ENCODE results near the gene USP7. TPM values are rescaled to one million over a fixed set of nuclear protein-coding genes. Genes with fewer than 3 reads are reported as not detected.

Gene USP7
- polyA plus RNA-seq, 1 donor (not counting 4 experiments of a cell fraction or from before 2014, with no cell fraction given): 63.4 TPM

DNA sequence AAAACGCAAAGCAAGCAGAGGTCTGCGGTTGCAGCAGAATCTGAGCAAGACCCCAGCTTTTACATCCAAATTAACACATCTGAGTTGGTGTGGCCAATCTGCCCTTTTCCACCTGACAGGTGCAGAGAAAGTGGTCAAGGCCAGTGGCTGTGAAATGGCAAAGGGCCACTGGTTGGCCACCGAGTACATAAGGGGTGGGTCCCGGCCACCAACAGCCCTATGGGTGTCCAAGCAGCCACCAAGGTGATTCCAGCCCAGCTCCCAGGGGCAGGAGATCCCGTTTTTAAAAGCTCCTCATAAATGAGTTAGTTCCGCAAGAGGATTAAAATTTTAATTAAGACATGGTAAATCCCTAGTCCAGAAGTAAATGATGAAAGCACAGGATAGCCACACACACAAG lies 29.1 kb downstream of the USP7 start:
- Histone ChIP-seq H3K9me1 (ENCODE audit: control insufficient read depth, extremely low read depth, insufficient read depth, low read length) (peaks cover 9% of the 10 kb centered on the region), H3K36me3 (ENCODE audit: control insufficient read depth in 2 of 2, extremely low read depth in 1 of 2, insufficient read depth in 2 of 2, low read length in 2 of 2) (peaks cover 3 to 6% of the 10 kb centered on the region in 2 experiments), H3K4me2 (ENCODE audit: control insufficient read depth, extremely low read depth, insufficient read depth, low read depth, low read length) (no peak overlapping the region), H3K9me3 (ENCODE audit: control insufficient read depth, low read depth, low read length) (no peaks in the 10 kb centered on the region), H3K27me3 (ENCODE audit: control insufficient read depth, extremely low read depth, insufficient read depth, low read length) (no peaks in the 10 kb centered on the region), H3K9ac (ENCODE audit: control insufficient read depth, extremely low read depth, insufficient read depth, low read length) (no peak overlapping the region), H3K27ac (ENCODE audit: control insufficient read depth, insufficient read depth, low read length) (no peak overlapping the region), H3K4me1 (ENCODE audit: control insufficient read depth, extremely low read depth, insufficient read depth, low read length) (peaks cover 17% of the 10 kb centered on the region), H4K20me1 (ENCODE audit: control insufficient read depth, extremely low read depth, insufficient read depth, low read length) (peaks cover 68% of the 10 kb centered on the region), H3K79me2 (ENCODE audit: control insufficient read depth, insufficient read depth, low read length) (peaks cover 99% of the 10 kb centered on the region), H2AFZ (ENCODE audit: control insufficient read depth, low read length) (no peak overlapping the region), H3K4me3 (ENCODE audit: control insufficient read depth in 2 of 3, extremely low read depth in 1 of 3, insufficient read depth in 2 of 3, low read depth in 1 of 3, low read length in 3 of 3) (no peak overlapping the region)
- FAIRE-seq (no peak), DNase-seq (ENCODE audit: low read depth, low spot score) (no peak)
- TF ChIP-seq CTCF (optimal IDR thresholded peaks at IDR 0.05 in 1 of 3, IDR thresholded peaks at IDR 0.05 in 1 of 3, conservative IDR thresholded peaks at IDR 0.05 in 1 of 3; ENCODE audit: extremely low read depth in 1 of 3, insufficient read depth in 2 of 3, low read length in 3 of 3) (no peak), EZH2 (IDR thresholded peaks at IDR 0.05; ENCODE audit: low read length) (no peak)
- dilution Hi-C loops (cut with MboI; ENCODE audit: extremely low pct_ligation_motif_present, low sequenced_read_pairs): loop anchor here (25.0 kb wide), 1 partner anchor 178 kb away; no protein-coding TSS in a partner anchor

DNA sequence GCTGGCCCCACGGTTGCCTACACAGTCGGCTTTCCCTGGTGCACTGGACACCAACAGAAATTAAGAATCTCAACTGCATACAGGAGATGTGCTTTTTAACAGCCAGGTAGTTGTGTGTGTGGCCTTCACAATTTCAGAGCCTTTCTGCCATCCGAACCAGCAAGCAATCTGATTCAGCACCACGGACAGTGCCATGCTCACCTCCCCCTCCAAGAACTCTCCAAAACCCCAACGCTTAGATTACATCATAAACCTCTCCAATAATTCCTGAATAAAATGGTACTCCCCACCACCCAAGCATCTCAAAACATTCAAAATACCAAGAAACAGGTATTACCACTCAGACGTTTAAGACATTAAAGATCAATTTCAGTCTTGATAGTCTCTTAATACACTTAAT lies 31.8 kb downstream of the USP7 start:
- TF ChIP-seq CTCF (optimal IDR thresholded peaks at IDR 0.05 in 1 of 3, IDR thresholded peaks at IDR 0.05 in 1 of 3, conservative IDR thresholded peaks at IDR 0.05 in 1 of 3; ENCODE audit: extremely low read depth in 1 of 3, insufficient read depth in 2 of 3, low read length in 3 of 3): no peak
- no peak for TF ChIP-seq EZH2 (IDR thresholded peaks at IDR 0.05; ENCODE audit: low read length)
- no peak overlapping the region for H2AFZ ChIP-seq (ENCODE audit: control insufficient read depth, low read length)
- H3K27me3 ChIP-seq (ENCODE audit: control insufficient read depth, extremely low read depth, insufficient read depth, low read length): no peaks in the 10 kb centered on the region
- peaks cover 9% of the 10 kb centered on the region for H3K9me1 ChIP-seq (ENCODE audit: control insufficient read depth, extremely low read depth, insufficient read depth, low read length)
- FAIRE-seq: no peak
- H3K9me3 ChIP-seq (ENCODE audit: control insufficient read depth, low read depth, low read length): no peaks in the 10 kb centered on the region
- peaks cover 10% of the 10 kb centered on the region for H3K4me1 ChIP-seq (ENCODE audit: control insufficient read depth, extremely low read depth, insufficient read depth, low read length)
- H3K4me3 ChIP-seq (ENCODE audit: control insufficient read depth in 2 of 3, extremely low read depth in 1 of 3, insufficient read depth in 2 of 3, low read depth in 1 of 3, low read length in 3 of 3): no peak overlapping the region
- H3K27ac ChIP-seq (ENCODE audit: control insufficient read depth, insufficient read depth, low read length): no peak overlapping the region
- H3K9ac ChIP-seq (ENCODE audit: control insufficient read depth, extremely low read depth, insufficient read depth, low read length): no peak overlapping the region
- dilution Hi-C loops (cut with MboI; ENCODE audit: extremely low pct_ligation_motif_present, low sequenced_read_pairs): loop anchor here (25.0 kb wide), 1 partner anchor 180 kb away; no protein-coding TSS in a partner anchor
- H3K36me3 ChIP-seq (ENCODE audit: control insufficient read depth in 2 of 2, extremely low read depth in 1 of 2, insufficient read depth in 2 of 2, low read length in 2 of 2): peaks cover 7 to 17% of the 10 kb centered on the region in 2 experiments
- H3K4me2 ChIP-seq (ENCODE audit: control insufficient read depth, extremely low read depth, insufficient read depth, low read depth, low read length): no peak overlapping the region
- peaks cover 98% of the 10 kb centered on the region for H3K79me2 ChIP-seq (ENCODE audit: control insufficient read depth, insufficient read depth, low read length)
- DNase-seq (ENCODE audit: low read depth, low spot score): no peak
- peaks cover 58% of the 10 kb centered on the region for H4K20me1 ChIP-seq (ENCODE audit: control insufficient read depth, extremely low read depth, insufficient read depth, low read length)
